Activated CD4-positive, alpha-beta T cell treated with anti-CD3 and anti-CD28 coated beads, Interleukin-2, amount 10 ng/mL, durations not matched to agents 7 days and 5 days (primary cell): ENCODE results near the gene RPL32. TPM values are rescaled to one million over a fixed set of nuclear protein-coding genes. Genes with fewer than 3 reads are reported as not detected.
"Not testable (repeated sequence)": the region's sequence is repeated elsewhere in the genome, so short reads cannot be mapped to it uniquely, and the experiment has no call there.

Experiments
- CTCF ChIA-PET: fragments of 350-600 bp; sonication (Branson Sonifier 250); formaldehyde crosslinking; loops from one replicate; lab custom pipeline; 2021; ENCODE audit warnings: antibody characterized with exemption; lab: Charles Lee
- POLR2A ChIA-PET: fragments of 350-600 bp; sonication (Branson Sonifier 250); formaldehyde crosslinking; loops from one replicate; lab custom pipeline; 2021; ENCODE audit warnings: antibody characterized with exemption; lab: Charles Lee
- DNase-seq: peaks from one replicate; pipeline ENCODE4 v3.0.0-alpha.2; 2020
- H3K27ac Mint-ChIP-seq: one replicate; pipeline ENCODE4 v1.8.0; 2021; ENCODE audit warnings: mild to moderate bottlenecking, moderate library complexity, mixed read lengths
- H3K27me3 Mint-ChIP-seq: one replicate; pipeline ENCODE4 v1.8.0; 2021; ENCODE audit warnings: mixed read lengths
- H3K36me3 Mint-ChIP-seq: one replicate; pipeline ENCODE4 v1.8.0; 2021; ENCODE audit warnings: low read depth, mixed read lengths
- H3K4me1 Mint-ChIP-seq: one replicate; pipeline ENCODE4 v1.8.0; 2021; ENCODE audit warnings: mixed read lengths
- H3K4me3 Mint-ChIP-seq: one replicate; pipeline ENCODE4 v1.8.0; 2021; ENCODE audit warnings: mild to moderate bottlenecking, moderate library complexity, mixed read lengths
- H3K9me3 Mint-ChIP-seq: one replicate; pipeline ENCODE4 v1.8.0; 2021; ENCODE audit warnings: mixed read lengths
- total RNA-seq, 2 experiments: library from RNA; stranded (reverse); gene quantifications; one replicate each; pipeline ENCODE4 v1.2.3, GENCODE V29; 2021

The RPL32 gene
- total RNA-seq, 2 experiments from 2014 or later: 2,113 to 2,760 TPM

DNA sequence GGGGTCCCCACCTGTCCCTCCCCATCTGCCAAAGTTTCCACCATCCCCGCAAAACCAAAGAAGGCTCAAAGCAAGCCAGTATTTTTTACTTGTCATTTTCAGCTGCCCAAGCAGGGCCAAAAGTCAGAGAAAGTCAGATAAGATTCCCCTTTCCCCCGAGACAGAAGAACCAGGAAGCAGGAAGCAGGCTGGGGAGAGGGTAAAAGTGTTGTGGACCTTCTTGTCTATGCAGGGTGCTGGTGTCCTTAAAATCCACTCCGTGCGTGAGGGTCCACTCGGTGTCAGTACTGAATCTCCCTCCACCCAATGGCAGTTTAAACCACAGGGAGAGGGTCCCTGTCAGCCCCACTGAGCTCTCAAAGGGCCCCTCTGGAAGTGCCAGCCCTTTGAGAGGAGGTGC is 20.2 kb upstream of the RPL32 start:
- Mint-ChIP-seq H3K27ac (no peak overlapping the region), H3K4me1 (no peaks in the 10 kb centered on the region), H3K36me3 (no peaks in the 10 kb centered on the region), H3K27me3 (no peaks in the 10 kb centered on the region), H3K9me3 (peaks cover 5% of the 10 kb centered on the region), H3K4me3 (no peak overlapping the region)
- ChIA-PET POLR2A (no interaction called here), CTCF (interaction anchor here (1.6 to 8.9 kb wide), 2 partner anchors 16 to 20 kb away, joined by 3 to 35 read pairs; partner anchors contain the start of gene RPL32)
- DNase-seq: no peak

DNA sequence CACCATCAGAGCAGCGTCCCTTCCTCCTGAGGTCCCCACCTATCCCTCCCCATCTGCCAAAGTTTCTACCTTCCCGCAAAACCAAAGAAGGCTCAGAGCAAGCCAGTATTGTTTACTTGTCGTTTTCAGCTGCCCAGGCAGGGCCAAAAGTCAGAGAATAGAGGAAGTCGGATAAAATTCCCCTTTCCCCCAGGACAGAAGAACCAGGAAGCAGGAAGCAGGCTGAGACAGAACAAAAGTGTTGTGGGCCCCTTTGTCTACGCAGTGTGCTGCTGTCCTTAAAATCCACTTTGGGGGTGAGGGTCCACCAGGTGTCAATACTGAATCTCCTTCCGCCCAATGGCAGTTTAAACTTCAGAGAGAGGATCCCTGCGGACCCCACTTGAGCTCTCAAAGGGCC is 18.5 kb upstream of the RPL32 start:
- H3K9me3 Mint-ChIP-seq: no peaks in the 10 kb centered on the region
- ChIA-PET CTCF (interaction anchor here (1.0 to 8.9 kb wide), 3 partner anchors 18 to 60 kb away, joined by 3 to 35 read pairs (median 3); partner anchors contain the start of gene RPL32), POLR2A (no interaction called here)
- H3K4me1 Mint-ChIP-seq: no peaks in the 10 kb centered on the region
- no peak overlapping the region for H3K4me3 Mint-ChIP-seq
- H3K27me3 Mint-ChIP-seq: no peaks in the 10 kb centered on the region
- no peaks in the 10 kb centered on the region for H3K36me3 Mint-ChIP-seq
- H3K27ac Mint-ChIP-seq: no peak overlapping the region
- no peak for DNase-seq

DNA sequence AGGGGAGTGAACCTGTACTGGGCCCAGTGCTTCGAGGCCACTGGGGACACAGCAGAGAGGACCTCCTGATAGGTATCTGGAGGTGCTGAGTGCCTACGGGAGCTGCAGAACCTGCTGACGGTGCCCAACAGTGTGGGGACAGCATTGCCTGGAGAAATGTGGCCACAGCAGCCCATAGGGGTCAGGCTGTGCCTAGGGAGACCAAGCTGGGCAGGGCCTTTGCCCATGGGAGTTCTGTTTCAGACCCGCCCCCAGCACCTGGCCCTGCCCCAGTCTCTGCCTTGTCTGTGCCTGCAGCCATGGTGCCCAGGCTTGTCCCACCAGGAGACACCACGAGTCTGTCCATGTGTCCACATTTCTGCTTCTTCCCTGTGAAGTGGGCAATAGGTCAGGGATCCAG is 15.3 kb upstream of the RPL32 start:
- ChIA-PET CTCF (interaction anchor here (8.9 kb wide), 1 partner anchor 15 kb away, joined by 35 read pairs; the partner anchor contains the start of gene RPL32), POLR2A (no interaction called here)
- Mint-ChIP-seq H3K36me3 (no peaks in the 10 kb centered on the region), H3K27me3 (peaks cover 10% of the 10 kb centered on the region), H3K9me3 (no peaks in the 10 kb centered on the region), H3K4me3 (no peak overlapping the region), H3K27ac (no peak overlapping the region), H3K4me1 (no peaks in the 10 kb centered on the region)
- no peak for DNase-seq

DNA sequence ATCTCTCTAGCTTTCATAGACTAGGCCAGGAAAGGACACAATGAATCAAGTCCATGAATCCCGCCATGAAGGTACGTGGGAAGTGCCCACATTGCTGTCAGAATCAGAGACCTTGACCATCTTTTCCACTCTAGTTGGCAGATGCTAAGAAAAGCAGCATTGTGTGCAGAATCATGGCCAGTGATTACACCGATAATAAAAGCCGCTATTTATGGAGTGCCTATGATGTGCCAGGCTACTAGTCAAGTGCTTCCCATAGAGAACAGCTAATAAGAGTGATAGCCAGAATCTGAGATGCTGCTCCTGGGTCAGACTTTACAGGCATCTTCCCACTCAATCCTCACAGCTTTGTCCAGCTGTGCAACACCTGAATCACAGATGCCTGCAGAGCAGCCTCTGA is 13.2 kb upstream of the RPL32 start:
- no peaks in the 10 kb centered on the region for H3K4me1 Mint-ChIP-seq
- DNase-seq: no peak
- ChIA-PET CTCF (interaction anchor here (8.9 kb wide), 1 partner anchor 13 kb away, joined by 35 read pairs; the partner anchor contains the start of gene RPL32), POLR2A (no interaction called here)
- H3K4me3 Mint-ChIP-seq: no peak overlapping the region
- H3K36me3 Mint-ChIP-seq: no peaks in the 10 kb centered on the region
- H3K9me3 Mint-ChIP-seq: no peaks in the 10 kb centered on the region
- H3K27me3 Mint-ChIP-seq: peaks cover 15% of the 10 kb centered on the region
- H3K27ac Mint-ChIP-seq: no peak overlapping the region

DNA sequence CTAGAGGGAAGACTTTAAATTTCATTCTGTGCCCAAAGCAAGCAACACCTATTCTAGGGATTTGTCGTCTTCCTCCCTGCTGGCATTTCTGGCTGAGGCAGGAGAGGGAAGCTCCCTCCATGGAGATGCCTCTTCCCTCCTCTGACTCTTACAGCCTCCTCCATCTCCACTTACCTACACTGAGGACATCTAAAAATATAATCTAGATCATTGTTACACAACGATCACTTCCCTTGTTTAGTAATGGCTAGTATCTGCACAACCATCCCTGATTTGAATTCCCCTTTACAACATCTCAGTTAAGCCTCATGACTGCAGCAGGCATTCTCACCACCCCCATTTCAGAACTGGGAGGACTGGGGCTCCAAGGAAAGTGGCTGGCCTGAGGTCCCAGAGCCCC is 12.5 kb upstream of the RPL32 start:
- DNase-seq, H3K36me3 Mint-ChIP-seq, H3K9me3 Mint-ChIP-seq, POLR2A ChIA-PET, H3K27ac Mint-ChIP-seq, H3K4me1 Mint-ChIP-seq, H3K4me3 Mint-ChIP-seq: not testable (repeated sequence)
- H3K27me3 Mint-ChIP-seq: peaks cover 15% of the 10 kb centered on the region
- CTCF ChIA-PET: interaction anchor here (8.9 kb wide), 1 partner anchor 12 kb away, joined by 35 read pairs; the partner anchor contains the start of gene RPL32

DNA sequence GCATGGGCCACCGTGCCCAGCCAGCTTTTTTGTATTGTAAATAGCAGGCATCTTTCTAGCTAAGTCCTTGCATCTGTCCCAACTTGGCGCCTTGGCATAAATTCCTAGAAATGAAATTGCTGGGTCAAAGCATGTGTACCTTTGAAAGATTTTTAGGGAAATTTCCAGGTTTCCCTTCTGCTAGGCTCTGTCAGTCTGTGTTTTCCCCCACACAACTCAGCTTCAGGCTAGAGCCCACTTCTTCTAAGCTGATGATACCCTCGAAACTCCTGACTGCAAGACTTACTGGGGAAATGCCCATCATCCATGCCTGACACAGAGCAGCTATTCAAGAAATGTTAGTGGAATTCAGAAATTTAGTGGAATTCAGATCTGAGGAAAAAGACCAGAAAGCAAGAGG is 10.8 kb upstream of the RPL32 start:
- ChIA-PET CTCF (interaction anchor here (1.8 kb wide), 1 partner anchor 11 kb away, joined by 10 read pairs; the partner anchor contains the start of gene RPL32), POLR2A (no interaction called here)
- Mint-ChIP-seq H3K36me3 (no peaks in the 10 kb centered on the region), H3K4me1 (no peaks in the 10 kb centered on the region), H3K4me3 (no peak overlapping the region), H3K9me3 (no peaks in the 10 kb centered on the region), H3K27ac (no peak overlapping the region), H3K27me3 (peaks cover 15% of the 10 kb centered on the region)
- no peak for DNase-seq

DNA sequence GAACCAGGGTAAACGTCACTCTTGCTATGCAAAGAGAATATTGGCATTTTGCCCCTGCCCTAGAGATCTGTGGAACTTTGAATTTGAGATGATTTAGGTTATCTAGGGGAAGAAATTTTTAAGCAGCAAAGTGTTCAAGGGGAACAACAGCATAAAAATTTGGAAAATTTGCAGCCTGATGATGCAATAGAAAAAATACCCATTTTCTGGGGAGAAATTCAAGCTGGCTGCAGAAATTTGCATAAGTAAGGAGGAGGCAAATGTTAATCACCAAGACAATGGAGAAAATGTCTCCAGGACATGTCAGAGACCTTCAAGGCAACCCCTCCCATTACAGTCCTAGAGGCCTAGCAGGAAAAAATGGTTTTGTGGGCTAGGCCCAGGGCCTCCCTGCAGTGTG is 4.4 kb upstream of the RPL32 start:
- peaks cover 7% of the 10 kb centered on the region for H3K4me1 Mint-ChIP-seq
- no peak for DNase-seq
- peaks cover under 1% of the 10 kb centered on the region for H3K27me3 Mint-ChIP-seq
- H3K4me3 Mint-ChIP-seq: no peak overlapping the region
- H3K27ac Mint-ChIP-seq: no peak overlapping the region
- H3K36me3 Mint-ChIP-seq: peaks cover 5% of the 10 kb centered on the region
- CTCF ChIA-PET: interaction anchor here (0.6 to 1.2 kb wide), 3 partner anchors 23 to 36 kb away, joined by 3 read pairs; no protein-coding TSS in a partner anchor
- no peaks in the 10 kb centered on the region for H3K9me3 Mint-ChIP-seq
- POLR2A ChIA-PET: no interaction called here

DNA sequence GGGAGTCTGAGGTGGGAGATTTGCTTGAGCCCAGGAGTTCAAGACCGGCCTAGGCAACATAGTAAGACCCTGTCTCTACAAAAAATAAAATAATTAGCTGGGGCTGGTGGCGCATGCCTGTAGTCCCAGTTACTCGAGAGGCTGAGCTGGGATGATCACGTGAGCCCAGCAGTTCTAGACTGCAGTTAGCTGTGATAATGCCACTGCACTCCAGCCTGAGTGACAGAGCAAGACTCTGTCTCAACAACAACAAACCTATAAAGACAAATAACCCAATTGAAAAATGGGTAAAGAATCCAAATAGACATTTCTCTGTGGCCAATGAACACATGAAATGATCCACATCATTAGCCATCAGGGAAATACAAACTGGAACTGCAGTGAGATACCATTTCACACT is 1.1 kb upstream of the RPL32 start:
- POLR2A ChIA-PET: no interaction called here
- Mint-ChIP-seq H3K27ac (peak overlapping the region; percentile 100), H3K27me3 (no peaks in the 10 kb centered on the region), H3K9me3 (no peaks in the 10 kb centered on the region), H3K36me3 (peaks cover 39% of the 10 kb centered on the region), H3K4me1 (peaks cover 41% of the 10 kb centered on the region), H3K4me3 (no peak overlapping the region)
- CTCF ChIA-PET: interaction anchor here (0.8 to 3.4 kb wide), 17 partner anchors 11 to 150 kb away, joined by 3 to 37 read pairs (median 7); partner anchors contain the start of gene CAND2
- no peak for DNase-seq

DNA sequence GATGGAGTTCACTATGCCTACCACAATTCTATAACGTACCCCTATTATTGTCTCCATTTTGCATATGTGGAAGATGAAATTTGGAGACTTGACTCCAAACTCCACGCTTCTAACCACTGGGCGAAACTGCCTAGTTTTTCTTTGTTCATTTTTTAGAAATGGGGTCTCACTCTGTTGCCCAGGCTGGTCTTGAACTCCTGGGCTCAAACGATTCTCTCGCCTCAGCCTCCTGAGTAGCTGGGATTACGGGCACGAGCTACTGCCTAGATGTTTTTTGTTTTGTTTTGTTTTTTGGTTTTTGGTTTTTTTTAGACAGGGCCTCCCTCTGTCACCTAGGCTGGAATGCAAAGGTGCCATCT is 584 bp upstream of the RPL32 start:
- peaks cover 46% of the 10 kb centered on the region for H3K4me1 Mint-ChIP-seq
- H3K9me3 Mint-ChIP-seq: no peaks in the 10 kb centered on the region
- H3K36me3 Mint-ChIP-seq: peaks cover 44% of the 10 kb centered on the region
- peak overlapping the region; percentile 100 for H3K27ac Mint-ChIP-seq
- peak overlapping the region; percentile 98 for H3K4me3 Mint-ChIP-seq
- CTCF ChIA-PET: interaction anchor here (0.6 to 3.4 kb wide), 35 partner anchors 10 to 1596 kb away, joined by 3 to 37 read pairs (median 4); partner anchors contain the start of gene CAND2
- H3K27me3 Mint-ChIP-seq: no peaks in the 10 kb centered on the region
- POLR2A ChIA-PET: interaction anchor here (1.3 kb wide), 1 partner anchor 32 kb away, joined by 5 read pairs; no protein-coding TSS in a partner anchor
- DNase-seq: no peak

DNA sequence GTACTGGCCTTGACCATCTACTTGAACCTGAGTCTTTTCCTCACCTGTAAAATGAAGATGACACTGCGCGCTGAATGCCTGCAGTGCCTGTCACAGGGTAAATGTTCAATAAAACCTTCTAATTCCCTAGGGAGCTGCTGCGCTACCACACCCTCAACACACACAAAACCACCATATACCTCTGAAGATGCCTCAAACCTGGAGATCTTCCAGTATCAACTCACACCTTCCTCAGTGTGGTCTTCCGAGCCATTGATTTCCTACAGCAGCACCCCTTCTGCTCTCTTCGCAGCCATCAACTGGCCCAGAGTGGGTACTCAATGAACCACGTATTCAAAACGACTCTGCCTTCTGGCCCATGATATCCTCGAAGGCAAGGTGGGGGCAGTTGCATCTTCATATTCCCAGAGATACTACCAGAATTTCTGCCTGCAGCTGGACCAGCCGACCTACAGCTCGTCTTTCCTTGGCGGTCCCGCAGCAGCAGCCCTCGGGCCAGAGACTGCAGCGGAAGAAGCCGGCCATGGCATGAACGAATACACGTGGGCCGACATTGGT is 695 bp downstream of the RPL32 start:
- CTCF ChIA-PET: interaction anchor here (0.6 to 3.4 kb wide), 15 partner anchors 9 to 159 kb away, joined by 3 to 37 read pairs (median 7); no protein-coding TSS in a partner anchor
- no peaks in the 10 kb centered on the region for H3K9me3 Mint-ChIP-seq
- POLR2A ChIA-PET: interaction anchor here (0.5 to 1.3 kb wide), 3 partner anchors 30 to 569 kb away, joined by 3 to 6 read pairs (median 5); partner anchors contain the start of gene CAND2
- peaks cover 55% of the 10 kb centered on the region for H3K36me3 Mint-ChIP-seq
- peaks cover 52% of the 10 kb centered on the region for H3K4me1 Mint-ChIP-seq
- H3K27ac Mint-ChIP-seq: peak overlapping the region; percentile 100
- peak overlapping the region; percentile 98 for H3K4me3 Mint-ChIP-seq
- no peaks in the 10 kb centered on the region for H3K27me3 Mint-ChIP-seq
- peak; percentile 9 for DNase-seq

DNA sequence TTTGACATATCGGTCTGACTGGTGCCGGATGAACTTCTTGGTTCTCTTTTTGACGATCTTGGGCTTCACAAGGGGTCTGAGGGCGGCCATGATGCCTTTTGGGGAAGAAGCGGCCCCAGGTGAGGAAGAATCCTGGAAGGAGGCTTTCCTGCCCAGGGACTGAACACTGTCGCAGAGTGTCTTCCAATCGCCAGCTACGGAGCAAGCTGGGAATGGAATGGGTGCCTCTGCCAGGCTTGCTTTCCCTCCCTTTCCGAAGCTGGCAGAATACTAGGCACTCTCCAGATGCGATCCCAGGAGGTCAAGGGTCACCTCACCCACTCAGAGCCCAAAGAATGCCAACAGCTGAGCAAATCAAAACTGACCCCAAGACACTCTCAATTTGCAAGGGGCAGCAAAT is 1.2 kb downstream of the RPL32 start:
- Mint-ChIP-seq H3K4me3 (peak overlapping the region; percentile 98), H3K36me3 (peaks cover 58% of the 10 kb centered on the region), H3K4me1 (peaks cover 52% of the 10 kb centered on the region), H3K27ac (peak overlapping the region; percentile 100)
- H3K27me3 Mint-ChIP-seq, H3K9me3 Mint-ChIP-seq, DNase-seq: not testable (repeated sequence)
- POLR2A ChIA-PET: interaction anchor here (0.5 kb wide), 1 partner anchor 569 kb away, joined by 6 read pairs; no protein-coding TSS in a partner anchor
- CTCF ChIA-PET: interaction anchor here (0.6 to 3.4 kb wide), 6 partner anchors 9 to 32 kb away, joined by 3 to 37 read pairs (median 8); no protein-coding TSS in a partner anchor

DNA sequence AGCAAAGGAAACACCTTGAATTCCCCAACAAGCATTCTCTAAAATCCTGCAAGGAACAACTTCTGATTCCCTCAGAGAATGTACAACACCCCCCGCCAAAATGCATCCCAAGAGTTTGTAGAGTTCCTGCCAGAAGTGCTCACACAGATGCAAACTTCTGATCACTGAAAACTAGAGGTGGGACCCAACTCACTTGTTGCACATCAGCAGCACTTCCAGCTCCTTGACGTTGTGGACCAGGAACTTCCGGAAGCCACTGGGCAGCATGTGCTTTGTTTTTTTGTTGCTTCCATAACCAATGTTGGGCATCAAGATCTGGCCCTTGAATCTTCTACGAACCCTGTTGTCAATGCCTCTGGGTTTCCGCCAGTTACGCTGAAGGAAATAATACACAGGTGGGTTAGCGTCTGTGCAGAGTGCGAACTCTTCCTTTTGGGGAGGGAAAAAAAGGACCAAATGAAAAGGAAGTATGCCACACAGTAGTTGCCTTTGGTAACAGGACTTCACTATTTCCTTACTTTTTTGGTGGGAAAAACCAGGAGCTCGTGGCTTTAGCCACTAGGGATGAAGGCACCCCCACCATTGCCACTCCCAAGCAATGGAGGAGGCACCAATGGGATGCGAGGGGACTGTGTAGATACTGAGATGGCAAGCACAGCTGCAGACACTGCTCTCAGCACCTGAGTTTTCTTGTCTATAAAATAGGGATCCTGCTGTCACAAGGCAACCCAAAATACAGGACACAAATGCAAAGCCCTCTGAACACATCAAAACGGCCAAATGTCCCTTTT is 2.0 kb downstream of the RPL32 start:
- peaks cover 52% of the 10 kb centered on the region for H3K4me1 Mint-ChIP-seq
- no peaks in the 10 kb centered on the region for H3K27me3 Mint-ChIP-seq
- POLR2A ChIA-PET: no interaction called here
- CTCF ChIA-PET: interaction anchor here (1.9 to 3.4 kb wide), 2 partner anchors 8 to 29 kb away, joined by 5 to 37 read pairs; no protein-coding TSS in a partner anchor
- H3K36me3 Mint-ChIP-seq: peaks cover 64% of the 10 kb centered on the region
- peak overlapping the region; percentile 100 for H3K27ac Mint-ChIP-seq
- DNase-seq: no peak
- no peaks in the 10 kb centered on the region for H3K9me3 Mint-ChIP-seq
- H3K4me3 Mint-ChIP-seq: peak overlapping the region; percentile 98
